A673 (cell line): ENCODE results near the gene ZYG11A. TPM values are rescaled to one million over a fixed set of nuclear protein-coding genes. Genes with fewer than 3 reads are reported as not detected.
A peak's percentile ranks its signal among the peaks of the same experiment; 100 is the strongest.

ENCODE experiments used
- BruUV-seq: library from RNA; stranded (reverse); fragments of 400-500 nt; replicated peaks from 2 replicates; lab custom pipeline; 2021; lab: Mats Ljungman, UMichigan
- CTCF ChIA-PET: fragments of 300-600 bp; sonication (Branson Sonifier 250); formaldehyde crosslinking; loops from one replicate; lab custom pipeline; 2022; ENCODE audit warnings: antibody characterized with exemption; lab: Charles Lee
- POLR2A ChIA-PET: fragments of 300-600 bp; sonication (Branson Sonifier 250); formaldehyde crosslinking; loops from one replicate; lab custom pipeline; 2022; ENCODE audit warnings: antibody characterized with exemption; ENCODE audit not compliant: low non-redundant PET; lab: Charles Lee
- DNase-seq: peaks from one replicate; pipeline ENCODE4 v3.0.0-alpha.2; 2015; ENCODE audit warnings: low spot score
- H3K27ac ChIP-seq: fragments of 200-600 bp; sonication (generic); 2 replicates; pipeline ENCODE4 v1.5.1; 2016; ENCODE audit warnings: mixed run types, low read depth, mild to moderate bottlenecking, mixed read lengths, antibody characterized with exemption, low read length; ENCODE audit not compliant: poor library complexity, severe bottlenecking
- H3K27me3 ChIP-seq: fragments of 200-600 bp; sonication (generic); replicated peaks from 2 replicates; pipeline ENCODE4 v1.6.1; 2017; ENCODE audit warnings: mixed run types, low read depth, mild to moderate bottlenecking, mixed read lengths, antibody characterized with exemption, low read length; ENCODE audit not compliant: insufficient read depth, poor library complexity
- H3K36me3 ChIP-seq: fragments of 200-600 bp; sonication (generic); 2 replicates; pipeline ENCODE4 v1.6.1; 2016; ENCODE audit warnings: mixed run types, mild to moderate bottlenecking, mixed read lengths, antibody characterized with exemption, low read length; ENCODE audit not compliant: insufficient read depth, poor library complexity, severe bottlenecking
- H3K4me1 ChIP-seq: fragments of 200-600 bp; sonication (generic); 2 replicates; pipeline ENCODE4 v1.6.1; 2017; ENCODE audit warnings: mixed run types, mild to moderate bottlenecking, mixed read lengths, antibody characterized with exemption, low read length; ENCODE audit not compliant: insufficient read depth, poor library complexity, severe bottlenecking
- H3K4me3 ChIP-seq: fragments of 200-600 bp; sonication (generic); 2 replicates; pipeline ENCODE4 v1.5.1; 2016; ENCODE audit warnings: low read depth, mixed run types, mild to moderate bottlenecking, mixed read lengths, low read length; ENCODE audit not compliant: poor library complexity, severe bottlenecking
- H3K9me3 ChIP-seq: fragments of 200-600 bp; sonication (generic); 2 replicates; pipeline ENCODE4 v1.6.1; 2016; ENCODE audit warnings: mixed run types, low read depth, mild to moderate bottlenecking, mixed read lengths, antibody characterized with exemption, low read length; ENCODE audit not compliant: poor library complexity, severe bottlenecking
- EZH2 ChIP-seq: fragments of 200-600 bp; sonication (generic); IDR thresholded peaks from 2 replicates; pipeline ENCODE4 v1.6.1; 2017; ENCODE audit warnings: borderline replicate concordance, low read depth, mild to moderate bottlenecking, mixed read lengths, antibody characterized with exemption, low read length; ENCODE audit not compliant: poor library complexity, severe bottlenecking
- intact Hi-C: fragments of 100-400 bp; cut with micrococcal nuclease; formaldehyde crosslinking; loops from one replicate; pipeline ENCODE4 v1.10.0; 2022; ENCODE audit not compliant: unreplicated experiment
- total RNA-seq: library from RNA; stranded (reverse); gene quantifications from 2 replicates; pipeline ENCODE4 v1.2.3, GENCODE V29; 2021
- TF ChIP-seq, protein P1 (sequence below): fragments of 300-800, 200-600 bp; sonication (generic); conservative IDR thresholded peaks from 2 replicates; pipeline ENCODE4 v1.5.1; 2017; ENCODE audit warnings: low read depth, mild to moderate bottlenecking, antibody characterized with exemption, low read length, moderate library complexity, mixed read lengths

Gene ZYG11A
- total RNA-seq, 1 experiment from 2014 or later = 0.17 TPM

DNA sequence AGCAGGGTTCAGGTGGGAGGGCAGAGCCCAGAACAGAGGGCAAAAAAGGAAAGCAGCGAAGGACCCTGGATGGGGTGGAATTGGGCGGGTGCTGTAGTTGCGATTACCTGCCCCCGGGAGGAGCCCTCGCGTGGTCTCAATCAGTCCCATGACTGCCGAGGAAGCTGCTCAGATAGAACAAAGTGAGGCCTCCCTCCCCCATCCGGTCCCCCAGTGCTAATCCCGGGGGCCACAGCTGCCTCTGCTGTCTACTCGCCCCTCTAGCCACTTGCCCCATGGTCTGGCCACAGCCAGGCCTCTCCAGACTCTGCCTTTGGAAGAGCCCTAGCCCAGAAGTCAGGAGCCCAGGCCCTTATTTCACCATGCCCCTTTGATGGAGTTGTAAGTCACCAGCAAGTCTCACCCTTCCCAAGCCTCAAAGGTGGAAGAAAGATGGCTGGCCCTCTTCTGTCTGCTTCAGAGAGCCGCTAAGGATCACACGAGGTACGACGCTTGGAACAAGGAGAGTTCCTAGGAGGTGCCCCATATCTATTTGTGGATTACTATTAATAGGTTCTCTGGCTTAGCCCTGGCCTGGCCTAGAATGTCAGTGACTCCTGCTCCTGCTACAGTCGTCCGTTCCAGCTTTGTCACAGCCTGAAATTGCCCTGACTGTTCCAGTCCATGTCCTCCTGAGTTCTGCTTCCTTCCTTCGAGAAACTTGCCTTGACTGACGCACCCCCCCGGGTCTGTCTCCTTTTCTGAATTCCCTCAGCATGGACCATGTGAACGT lies 62.6 kb downstream of the ZYG11A start:
- DNase-seq = peak; percentile 67
- H3K27me3 ChIP-seq = no peaks in the 10 kb centered on the region
- intact Hi-C loops = loop anchor here (5.0 kb wide), 1 partner anchor 277 kb away; no protein-coding TSS in a partner anchor
- ChIA-PET CTCF (interaction anchor here (0.5 to 0.9 kb wide), 3 partner anchors 132 to 281 kb away, joined by 3 to 4 read pairs (median 3); no protein-coding TSS in a partner anchor), POLR2A (no interaction called here)
- BruUV-seq = no TSS peak
- no peaks in the 10 kb centered on the region for H3K36me3 ChIP-seq
- no peak for TF ChIP-seq EZH2
- TF ChIP-seq, protein P1, sequence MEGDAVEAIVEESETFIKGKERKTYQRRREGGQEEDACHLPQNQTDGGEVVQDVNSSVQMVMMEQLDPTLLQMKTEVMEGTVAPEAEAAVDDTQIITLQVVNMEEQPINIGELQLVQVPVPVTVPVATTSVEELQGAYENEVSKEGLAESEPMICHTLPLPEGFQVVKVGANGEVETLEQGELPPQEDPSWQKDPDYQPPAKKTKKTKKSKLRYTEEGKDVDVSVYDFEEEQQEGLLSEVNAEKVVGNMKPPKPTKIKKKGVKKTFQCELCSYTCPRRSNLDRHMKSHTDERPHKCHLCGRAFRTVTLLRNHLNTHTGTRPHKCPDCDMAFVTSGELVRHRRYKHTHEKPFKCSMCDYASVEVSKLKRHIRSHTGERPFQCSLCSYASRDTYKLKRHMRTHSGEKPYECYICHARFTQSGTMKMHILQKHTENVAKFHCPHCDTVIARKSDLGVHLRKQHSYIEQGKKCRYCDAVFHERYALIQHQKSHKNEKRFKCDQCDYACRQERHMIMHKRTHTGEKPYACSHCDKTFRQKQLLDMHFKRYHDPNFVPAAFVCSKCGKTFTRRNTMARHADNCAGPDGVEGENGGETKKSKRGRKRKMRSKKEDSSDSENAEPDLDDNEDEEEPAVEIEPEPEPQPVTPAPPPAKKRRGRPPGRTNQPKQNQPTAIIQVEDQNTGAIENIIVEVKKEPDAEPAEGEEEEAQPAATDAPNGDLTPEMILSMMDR = peak; percentile 62
- H3K9me3 ChIP-seq = no peaks in the 10 kb centered on the region
- no peaks in the 10 kb centered on the region for H3K4me1 ChIP-seq
- no peak overlapping the region for H3K4me3 ChIP-seq
- no peak overlapping the region for H3K27ac ChIP-seq

DNA sequence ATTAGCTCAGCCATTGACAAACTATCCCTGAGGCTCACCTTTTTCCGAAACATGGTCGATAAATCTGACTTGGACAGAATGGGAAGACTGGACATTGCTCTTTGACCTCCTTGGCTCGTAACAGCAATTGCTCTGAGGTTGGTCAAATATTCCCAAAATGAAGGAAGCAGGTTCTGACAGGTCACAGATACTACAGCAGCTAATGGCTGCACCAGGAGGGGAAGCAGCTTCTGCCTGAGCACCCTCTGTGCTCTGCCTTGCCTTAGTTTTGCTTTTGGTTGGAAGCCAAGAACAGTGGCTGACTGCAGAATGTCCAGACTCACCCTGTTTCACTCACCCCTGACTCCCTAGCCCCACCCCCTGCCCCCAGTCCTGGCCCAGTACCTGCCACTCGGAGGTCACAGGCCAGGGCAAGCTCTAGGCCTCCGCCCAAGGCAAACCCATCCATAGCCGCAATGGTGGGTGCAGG lies 63.6 kb downstream of the ZYG11A start:
- ChIA-PET POLR2A (no interaction called here), CTCF (no interaction called here)
- H3K4me1 ChIP-seq = no peaks in the 10 kb centered on the region
- no peak overlapping the region for H3K4me3 ChIP-seq
- no peaks in the 10 kb centered on the region for H3K36me3 ChIP-seq
- TF ChIP-seq, protein P1 = no peak
- intact Hi-C loops = no loop called here
- no TSS peak for BruUV-seq
- H3K27me3 ChIP-seq = no peaks in the 10 kb centered on the region
- H3K9me3 ChIP-seq = no peaks in the 10 kb centered on the region
- no peak for DNase-seq
- H3K27ac ChIP-seq = no peak overlapping the region

DNA sequence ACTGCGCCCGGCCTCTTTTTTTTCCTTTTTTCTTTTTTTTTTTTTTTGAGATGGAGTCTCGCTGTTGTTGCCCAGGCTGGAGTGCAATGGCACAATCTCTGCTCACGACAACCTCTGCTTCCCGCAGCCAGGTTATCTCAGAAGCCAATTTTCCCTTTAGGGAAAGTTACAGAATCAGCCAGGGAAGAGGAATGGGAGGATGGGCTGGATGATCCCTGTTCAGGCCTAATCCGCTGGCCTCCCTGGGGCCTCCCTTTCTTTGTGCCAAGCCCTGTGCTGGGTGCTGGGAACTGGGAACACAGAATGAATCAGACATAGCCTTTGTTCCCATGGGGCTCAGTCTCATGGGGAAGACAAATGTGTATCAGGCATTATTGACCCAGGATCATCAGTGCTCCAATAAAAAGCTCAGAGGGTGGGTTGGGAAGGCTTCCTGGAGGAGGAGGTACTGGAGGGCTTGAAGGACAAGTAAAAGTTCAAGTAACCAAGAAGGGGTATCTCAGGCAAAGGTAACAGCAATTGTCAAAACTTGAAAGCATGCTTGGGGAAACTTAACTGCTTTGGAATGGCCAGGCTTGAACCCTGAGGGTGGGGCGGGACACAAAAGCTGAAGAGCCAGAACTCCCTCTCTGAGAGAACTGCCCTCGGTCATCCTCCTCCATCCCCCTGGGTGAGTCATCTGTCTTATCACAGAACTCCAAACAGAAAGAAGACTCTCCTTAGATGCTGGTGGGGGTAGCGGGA lies 64.7 kb downstream of the ZYG11A start:
- intact Hi-C loops = no loop called here
- Histone ChIP-seq H3K4me1 (no peaks in the 10 kb centered on the region), H3K27me3 (no peaks in the 10 kb centered on the region), H3K4me3 (no peak overlapping the region), H3K9me3 (no peaks in the 10 kb centered on the region), H3K27ac (no peak overlapping the region), H3K36me3 (no peaks in the 10 kb centered on the region)
- DNase-seq = no peak
- TF ChIP-seq, protein P1 = no peak
- TF ChIP-seq EZH2 = no peak
- ChIA-PET POLR2A (no interaction called here), CTCF (interaction anchor here (0.7 kb wide), 1 partner anchor 8 kb away, joined by 9 read pairs; no protein-coding TSS in a partner anchor)
- no TSS peak for BruUV-seq
